B cell (primary cell): Measurements from ENCODE around the gene PLPP3.

ENCODE experiments used
- EZH2 ChIP-seq: IDR thresholded peaks from 2 replicates; pipeline ENCODE4 v1.6.1; 2012; ENCODE audit warnings: borderline replicate concordance, low read depth, mild to moderate bottlenecking, moderate library complexity, low read length; ENCODE audit not compliant: insufficient read depth, poor library complexity, severe bottlenecking
- TF ChIP-seq, protein P1 (sequence below): fragments of 200-600 bp; IDR thresholded peaks from one replicate; pipeline ENCODE4 v1.8.0; 2022; ENCODE audit warnings: antibody characterized with exemption, mild to moderate bottlenecking

DNA sequence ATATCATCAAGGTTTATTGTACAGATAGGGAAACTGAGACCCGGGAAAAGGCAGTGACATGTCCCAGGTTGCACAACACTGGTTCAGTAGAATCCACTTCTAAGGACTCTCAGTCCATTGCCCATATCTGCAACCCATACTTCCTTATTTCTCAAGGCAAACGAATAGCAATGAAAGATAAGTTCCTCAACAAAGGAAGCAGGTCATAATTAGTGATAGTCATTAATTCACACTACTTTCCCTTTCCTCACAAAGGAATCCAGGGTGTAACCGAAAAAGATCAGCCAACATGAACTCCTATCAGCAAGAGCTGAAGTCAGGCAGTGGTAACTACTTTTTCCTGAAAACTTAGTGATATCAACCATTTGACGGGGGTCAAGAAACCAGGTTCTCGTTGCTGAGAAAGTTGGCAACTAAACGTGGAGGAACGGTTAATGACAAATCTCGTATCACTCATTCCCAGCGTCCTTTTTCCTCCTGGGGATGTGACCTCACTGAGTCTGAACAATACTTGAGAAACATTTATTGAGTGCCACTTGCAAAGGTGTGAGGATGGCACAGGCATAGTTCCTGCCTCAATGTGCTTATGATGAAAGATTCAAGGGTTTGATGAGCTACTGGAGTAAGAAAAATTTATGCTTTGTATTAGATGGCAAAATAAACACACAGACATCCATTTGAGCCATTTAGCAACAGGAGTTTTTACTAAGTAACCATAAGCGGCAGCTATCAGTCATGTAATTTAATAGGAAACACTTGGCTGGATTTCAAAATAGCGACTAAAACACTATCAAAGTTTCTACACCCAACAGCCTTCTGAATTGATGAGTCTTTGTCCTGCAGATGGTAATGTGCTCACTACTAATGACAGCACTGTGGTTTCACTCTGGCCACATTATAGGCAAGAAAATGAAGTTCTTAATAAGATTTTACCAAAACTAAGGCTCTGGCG is 82.3 kb downstream of the PLPP3 start:
- no peak for TF ChIP-seq EZH2
- TF ChIP-seq, protein P1, sequence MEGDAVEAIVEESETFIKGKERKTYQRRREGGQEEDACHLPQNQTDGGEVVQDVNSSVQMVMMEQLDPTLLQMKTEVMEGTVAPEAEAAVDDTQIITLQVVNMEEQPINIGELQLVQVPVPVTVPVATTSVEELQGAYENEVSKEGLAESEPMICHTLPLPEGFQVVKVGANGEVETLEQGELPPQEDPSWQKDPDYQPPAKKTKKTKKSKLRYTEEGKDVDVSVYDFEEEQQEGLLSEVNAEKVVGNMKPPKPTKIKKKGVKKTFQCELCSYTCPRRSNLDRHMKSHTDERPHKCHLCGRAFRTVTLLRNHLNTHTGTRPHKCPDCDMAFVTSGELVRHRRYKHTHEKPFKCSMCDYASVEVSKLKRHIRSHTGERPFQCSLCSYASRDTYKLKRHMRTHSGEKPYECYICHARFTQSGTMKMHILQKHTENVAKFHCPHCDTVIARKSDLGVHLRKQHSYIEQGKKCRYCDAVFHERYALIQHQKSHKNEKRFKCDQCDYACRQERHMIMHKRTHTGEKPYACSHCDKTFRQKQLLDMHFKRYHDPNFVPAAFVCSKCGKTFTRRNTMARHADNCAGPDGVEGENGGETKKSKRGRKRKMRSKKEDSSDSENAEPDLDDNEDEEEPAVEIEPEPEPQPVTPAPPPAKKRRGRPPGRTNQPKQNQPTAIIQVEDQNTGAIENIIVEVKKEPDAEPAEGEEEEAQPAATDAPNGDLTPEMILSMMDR, result no peak
